GM21367 (cell line): ENCODE data around the gene BCL3.
A peak's percentile ranks its signal among the peaks of the same experiment; 100 is the strongest.

Experiments
- ATAC-seq: cut with Tn5 transposase; IDR thresholded peaks from one replicate; pipeline ENCODE4 v1.9.1; 2021; ENCODE audit not compliant: unreplicated experiment

Gene BCL3

DNA sequence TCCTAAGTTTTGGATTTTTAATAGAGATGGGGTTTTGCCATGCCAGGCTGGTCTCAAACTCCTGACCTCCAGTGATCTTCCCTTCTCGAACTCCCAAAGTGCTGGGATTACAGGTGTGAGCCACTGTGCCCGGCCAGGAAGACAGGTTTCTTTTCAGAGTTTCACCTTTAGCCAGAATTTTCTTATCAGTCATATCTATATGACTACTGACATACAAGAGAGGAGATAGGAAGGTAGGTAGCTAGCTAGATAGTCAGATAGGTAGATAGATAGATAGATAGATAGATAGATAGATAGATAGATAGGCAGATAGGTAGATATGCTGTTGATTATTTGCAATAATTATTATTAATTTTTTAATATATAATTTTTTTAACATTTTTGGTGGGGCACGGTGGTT, 36.8 kb downstream of the BCL3 start:
- no peak for ATAC-seq

DNA sequence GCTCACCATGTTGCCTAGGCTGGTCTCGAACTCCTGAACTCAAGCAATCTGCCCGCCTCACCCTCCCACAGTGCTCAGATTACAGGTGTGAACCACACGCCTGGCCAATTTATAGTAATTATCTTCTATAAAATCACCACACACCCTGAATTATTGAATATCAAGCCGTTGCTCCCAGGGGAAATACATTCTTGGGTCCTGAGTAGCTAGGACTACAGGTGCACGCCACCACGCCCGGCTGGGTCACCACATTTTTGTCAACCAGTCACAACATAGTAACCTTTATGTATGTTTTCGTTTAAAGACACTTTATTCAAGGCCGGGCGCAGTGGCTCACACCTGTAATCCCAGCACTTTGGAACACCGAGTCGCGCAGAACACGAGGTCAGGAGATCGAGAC, 37.5 kb downstream of the BCL3 start:
- no peak for ATAC-seq

GRCh38 chr19:44788971-44789370, 40.5 kb downstream of the BCL3 start:
- ATAC-seq: no peak

- ATAC-seq: no peak
Observed at GRCh38 chr19:44789943-44790483, 41.5 kb downstream of the BCL3 start.

- no peak for ATAC-seq
Observed at GRCh38 chr19:44792281-44792680, 43.8 kb downstream of the BCL3 start.

- ATAC-seq: no peak
Observed at GRCh38 chr19:44794610-44795009, 46.1 kb downstream of the BCL3 start.

DNA sequence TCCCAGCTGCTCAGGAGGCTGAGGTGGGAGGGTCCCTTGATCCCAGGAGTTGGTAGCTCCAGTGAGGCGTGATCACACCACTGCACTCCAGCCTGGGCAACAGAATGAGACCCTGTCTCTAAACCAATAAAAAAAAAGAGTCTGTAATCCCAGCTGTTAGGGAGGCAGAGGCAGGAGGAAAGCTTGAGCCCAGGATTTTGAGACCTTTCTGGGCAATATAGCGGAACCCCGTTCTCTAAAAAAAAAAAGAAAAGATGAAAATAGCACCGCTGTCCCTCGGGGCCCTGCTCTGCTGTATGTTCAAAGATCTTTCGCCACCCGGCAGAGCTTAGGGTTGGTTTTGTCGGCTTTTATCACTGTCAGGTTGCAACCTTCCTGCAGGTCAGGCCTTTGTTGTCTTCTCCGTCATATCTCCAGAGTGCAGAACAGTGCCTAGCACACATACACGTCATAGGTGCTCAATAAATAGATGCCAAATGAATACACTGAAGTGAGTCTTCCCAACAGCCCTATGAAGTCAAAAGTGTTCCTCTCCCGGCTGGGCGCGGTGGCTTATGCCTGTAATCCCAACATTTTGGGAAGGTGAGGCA, 47.0 kb downstream of the BCL3 start:
- ATAC-seq: no peak

DNA sequence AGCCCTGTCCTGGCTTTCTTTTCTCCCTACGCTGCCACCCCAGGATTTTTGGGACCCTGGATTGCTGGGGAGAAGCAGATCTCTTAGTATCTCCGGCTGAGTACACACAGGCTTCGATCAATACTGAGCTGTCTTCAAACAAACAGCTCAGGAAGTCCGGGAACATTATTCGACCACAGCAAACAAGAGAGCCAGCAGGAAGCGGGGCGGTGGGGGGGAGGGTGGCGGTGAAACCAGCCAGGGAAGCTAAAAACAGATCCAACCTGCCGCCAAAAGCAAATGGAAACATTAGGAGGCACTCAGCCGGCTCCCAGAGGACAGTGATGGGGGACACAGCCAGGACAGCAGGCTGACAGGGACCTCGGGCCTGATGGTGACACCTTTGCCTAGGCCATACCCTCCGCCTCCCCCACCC, 48.2 kb downstream of the BCL3 start:
- no peak for ATAC-seq

GRCh38 chr19:44799627-44800346, 51.3 kb downstream of the BCL3 start:
- ATAC-seq: no peak

DNA sequence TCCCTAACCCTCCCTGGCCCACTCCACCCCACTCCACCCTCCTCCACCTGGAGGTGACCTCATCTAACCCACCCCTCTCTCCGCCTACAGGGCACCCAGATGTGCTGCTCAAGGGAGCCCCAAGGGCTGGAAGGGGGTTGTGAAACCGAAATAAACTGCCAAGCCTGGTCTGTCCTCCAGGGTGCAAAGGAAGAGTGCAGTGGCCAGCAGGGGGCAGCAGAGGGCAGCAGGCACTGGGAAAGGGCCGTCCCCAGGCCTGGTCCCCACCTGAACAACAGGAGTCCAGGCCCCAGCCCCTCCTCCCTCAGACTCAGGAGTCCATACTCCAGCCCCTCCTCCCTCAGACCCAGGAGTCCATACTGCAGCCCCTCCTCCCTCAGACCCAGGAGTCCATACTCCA, 52.0 kb downstream of the BCL3 start:
- peak; percentile 55 for ATAC-seq

GRCh38 chr19:44803442-44804428, 55.2 kb downstream of the BCL3 start:
- ATAC-seq: no peak

DNA sequence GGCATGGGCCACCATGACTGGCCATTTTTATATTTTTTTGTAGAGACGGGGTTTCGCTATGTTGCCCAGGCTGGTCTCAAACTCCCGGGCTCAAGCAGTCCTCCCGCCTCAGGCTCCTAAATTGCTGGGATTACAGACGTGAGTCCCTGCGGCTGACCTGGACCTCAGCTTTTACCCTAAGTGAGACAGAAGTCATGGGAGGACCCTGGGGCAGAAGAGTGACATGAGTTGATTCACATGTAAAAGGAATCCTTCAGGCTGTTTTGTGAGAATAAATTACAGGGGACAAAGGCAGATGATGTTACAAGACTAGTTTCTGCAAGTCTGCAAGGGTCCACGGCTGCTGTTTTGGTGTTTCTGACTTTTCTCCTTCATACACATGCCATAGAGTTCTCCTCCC, 57.8 kb downstream of the BCL3 start:
- no peak for ATAC-seq

GRCh38 chr19:44807162-44807561, 58.7 kb downstream of the BCL3 start:
- ATAC-seq: no peak

DNA sequence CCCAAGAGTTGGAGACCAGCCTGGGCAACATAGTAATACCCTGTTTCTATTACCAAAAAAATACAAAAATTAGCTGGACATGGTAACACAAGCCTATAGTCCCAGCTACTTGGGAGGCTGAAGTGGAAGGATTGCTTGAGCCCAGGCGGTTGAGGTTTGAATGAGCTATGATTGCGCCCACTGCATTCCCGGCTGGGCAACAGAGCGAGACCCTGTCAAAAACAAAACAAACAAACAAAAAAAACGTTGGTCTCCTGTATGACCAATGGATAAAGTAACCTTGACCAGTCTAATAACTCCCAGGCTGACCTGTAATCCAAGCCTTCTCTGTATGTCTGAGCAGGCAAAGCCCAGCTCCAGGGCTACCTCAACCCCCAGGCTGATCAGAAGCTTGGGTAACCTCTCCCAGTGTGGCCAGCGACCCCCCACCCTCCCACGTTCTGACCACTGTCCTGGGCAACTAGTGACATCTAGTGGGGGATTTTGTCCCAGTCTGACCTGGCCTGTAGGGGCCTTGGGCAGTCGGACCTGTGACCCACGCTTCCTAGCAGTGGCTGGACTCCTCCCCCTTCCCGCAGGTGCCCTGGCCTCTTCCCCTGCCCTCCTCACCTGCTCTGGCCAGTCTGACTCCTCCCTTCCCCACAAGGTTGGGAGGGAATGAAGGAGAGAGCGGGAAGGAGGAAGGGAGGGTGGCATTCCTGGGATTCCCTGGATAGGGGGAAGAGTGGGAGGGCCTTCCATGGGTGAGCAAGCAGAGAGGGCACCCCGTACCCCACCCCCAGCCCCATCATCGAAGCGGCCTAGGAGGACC, 59.3 kb downstream of the BCL3 start:
- ATAC-seq: no peak

DNA sequence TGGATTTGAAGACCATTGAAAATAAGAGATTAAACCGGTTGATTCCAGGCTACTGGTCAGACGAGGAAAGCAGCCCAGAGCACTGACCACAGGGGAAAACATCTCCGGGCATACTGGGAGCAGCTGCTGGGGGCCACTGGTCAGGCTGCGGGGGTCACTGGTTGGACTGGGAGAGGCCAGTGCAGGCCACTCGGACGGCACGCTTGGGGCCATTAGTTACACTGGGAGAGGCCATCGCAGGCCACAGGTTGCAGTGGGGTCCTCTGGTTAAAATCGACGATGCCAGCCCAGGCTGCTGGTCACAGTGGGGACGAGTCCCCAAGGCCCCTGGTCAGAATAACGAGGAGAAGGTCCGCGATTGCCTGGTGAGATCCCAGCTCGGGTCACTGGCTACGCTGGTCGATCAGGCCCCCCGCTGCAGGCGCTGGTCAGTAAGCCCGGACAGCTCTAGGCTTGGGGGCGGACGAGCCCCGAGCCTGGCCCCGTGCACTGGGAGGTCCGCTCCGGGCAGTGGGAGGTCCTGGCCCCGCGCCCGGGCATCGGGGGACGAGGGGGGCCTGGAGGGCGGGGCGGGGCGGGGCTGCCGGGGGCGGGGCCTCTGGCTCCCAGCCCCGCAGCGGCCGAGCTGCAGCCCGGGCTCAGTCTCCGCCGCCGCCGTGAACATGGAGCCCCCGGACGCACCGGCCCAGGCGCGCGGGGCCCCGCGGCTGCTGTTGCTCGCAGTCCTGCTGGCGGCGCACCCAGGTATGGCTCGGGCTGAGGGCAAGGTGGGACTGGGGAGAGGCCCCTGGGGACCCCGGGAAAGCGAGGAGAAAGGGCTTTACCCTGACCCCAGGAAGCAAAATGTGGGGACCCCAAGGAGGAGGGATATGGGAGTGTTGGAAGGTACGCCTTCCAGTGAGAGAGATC, 60.2 kb downstream of the BCL3 start, which contains the start of gene BCAM:
Gene BCAM, plus strand, starts transcription at position 641 of the 909 bp plus-strand sequence. Its CDS starts 22 bp downstream, at position 663.
- ATAC-seq: no peak
